ENCODE data around the gene RGS3.
A peak's percentile ranks its signal among the peaks of the same experiment; 100 is the strongest.
"Not testable (repeated sequence)": the region's sequence is repeated elsewhere in the genome, so short reads cannot be mapped to it uniquely, and the experiment has no call there.

RGS3 gene

DNA sequence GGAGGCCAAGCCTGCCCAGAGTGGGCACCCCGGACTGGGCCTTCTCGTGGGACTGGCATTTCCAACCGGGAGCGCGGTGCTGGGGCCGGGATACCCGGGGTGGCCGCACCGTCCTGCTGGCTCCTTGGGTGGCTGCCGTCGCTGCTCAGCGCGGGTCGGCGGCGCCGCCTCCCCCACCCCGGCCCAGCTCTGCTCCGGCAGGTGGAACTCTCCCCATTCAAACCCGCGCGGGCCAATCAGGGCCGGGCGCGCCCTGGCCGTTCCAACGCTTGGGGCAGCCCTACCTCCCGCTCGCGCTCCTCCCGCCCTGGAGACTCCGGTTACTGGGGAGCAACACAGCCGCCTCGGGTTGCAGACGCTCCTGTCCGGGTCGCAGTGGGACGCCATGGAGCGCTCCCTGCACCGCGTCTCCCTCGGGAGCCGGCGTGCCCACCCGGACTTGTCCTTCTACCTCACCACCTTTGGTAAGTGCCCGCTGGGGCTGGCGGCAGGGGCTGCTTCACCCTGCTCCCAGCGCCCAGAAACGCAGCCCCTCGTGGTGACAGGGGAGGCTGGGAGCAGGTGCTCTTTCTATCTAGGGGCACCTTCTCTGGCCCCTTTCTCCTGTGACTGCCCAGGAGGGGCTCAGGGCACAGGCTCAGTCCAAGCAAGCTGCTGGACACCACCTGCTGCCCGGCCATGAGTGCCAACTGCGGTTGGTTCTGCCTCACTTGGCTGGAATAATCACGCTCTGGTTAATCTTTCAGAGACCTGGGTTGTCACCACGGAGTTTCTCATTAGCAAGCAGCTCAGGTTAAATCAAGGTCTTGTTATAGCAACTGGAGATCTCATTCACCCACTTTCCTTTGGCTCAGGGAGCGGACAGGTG is at the start of gene RGS3:
RGS3 (plus strand) TSS at position 310 of the 868 bp plus-strand sequence; CDS start at position 386, 76 bp downstream.
- no peak for DNase-seq

DNA sequence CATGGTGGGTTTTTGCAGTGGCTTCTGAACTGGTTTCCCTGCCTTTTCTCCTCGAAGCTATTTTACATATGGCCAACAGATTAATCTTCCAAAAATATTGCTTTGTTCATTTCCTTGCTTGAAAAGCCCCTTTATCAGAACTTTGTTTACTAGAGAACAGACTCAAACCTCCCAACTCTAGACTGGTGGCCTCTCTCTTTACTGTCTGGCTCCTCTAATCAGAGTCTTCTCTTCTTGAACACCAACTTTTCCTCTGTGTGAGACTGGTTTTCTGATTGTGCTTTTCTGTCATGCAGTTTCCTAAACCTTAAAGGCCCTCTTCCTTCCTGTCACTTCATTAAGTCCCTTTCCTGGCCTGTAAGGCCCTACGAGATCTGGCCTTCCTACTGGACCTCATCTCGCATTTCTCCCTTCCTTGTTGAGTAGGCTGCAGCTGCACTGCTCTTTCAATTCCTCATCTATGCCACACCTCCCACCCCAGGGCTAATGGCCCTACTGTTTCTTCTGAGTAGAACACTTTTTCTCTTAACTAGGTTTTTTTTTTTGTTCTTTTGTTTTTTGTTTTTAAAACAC is 47.3 kb upstream of the RGS3 start:
- peak; percentile 95 for DNase-seq

DNA sequence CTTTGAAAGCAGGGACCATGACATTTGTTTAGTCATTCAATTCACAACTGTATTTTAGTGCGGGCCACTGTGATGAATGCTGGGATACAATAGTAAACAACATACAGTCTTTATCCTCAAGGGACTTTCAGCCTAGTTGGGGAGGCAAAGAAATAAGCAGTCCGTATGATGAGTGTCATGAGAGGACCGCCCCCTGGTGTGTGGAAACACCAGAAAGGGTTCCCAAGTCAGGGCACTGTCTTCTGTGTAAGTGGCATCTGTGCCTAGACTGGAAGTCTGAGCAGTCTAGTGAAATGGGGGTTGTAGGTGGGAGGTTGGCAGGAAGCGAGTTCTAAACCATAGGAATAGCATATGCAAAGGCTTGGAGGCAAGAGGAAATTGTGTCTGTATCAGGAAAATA is 46.2 kb upstream of the RGS3 start:
- peak; percentile 60 for DNase-seq

DNA sequence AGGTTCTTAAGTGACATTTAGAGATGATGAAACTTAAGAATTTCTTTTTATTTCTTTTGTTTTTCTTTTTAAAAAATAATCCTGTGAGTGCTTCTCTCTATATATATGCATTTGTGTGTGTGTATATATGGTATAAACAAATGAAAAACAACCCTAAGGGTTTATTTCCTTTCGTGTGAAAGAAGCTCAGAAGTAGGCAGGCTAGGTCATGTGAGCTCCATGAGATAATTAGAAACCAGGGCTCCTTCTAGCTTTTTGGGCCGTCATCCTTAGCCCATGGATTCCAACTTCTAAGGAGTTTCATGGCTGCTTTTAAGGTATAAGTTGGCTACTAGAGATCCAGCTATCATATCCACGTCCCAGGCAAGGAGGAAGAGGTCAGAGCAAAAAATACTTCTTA is 41.8 kb upstream of the RGS3 start:
- no peak for DNase-seq

DNA sequence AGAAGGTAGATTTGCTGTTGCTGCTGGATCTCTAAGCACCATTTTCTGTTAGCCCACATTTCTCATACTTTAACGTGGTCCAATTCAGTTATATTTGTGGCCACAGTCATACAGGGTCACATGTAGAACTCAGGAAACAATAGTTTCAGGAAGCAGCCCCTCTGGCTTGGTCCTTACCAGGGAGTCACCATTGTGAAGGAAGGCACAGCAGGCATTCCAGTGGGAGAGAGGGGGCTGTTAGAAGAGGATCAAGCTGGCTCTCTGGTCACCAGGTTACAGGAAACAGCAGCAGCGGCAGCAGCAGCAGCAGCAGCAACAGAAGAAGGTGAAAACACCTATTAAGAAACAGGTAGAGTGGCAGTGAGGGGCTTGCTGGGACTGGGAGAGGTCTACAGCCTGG is 38.5 kb upstream of the RGS3 start:
- no peak for DNase-seq

DNA sequence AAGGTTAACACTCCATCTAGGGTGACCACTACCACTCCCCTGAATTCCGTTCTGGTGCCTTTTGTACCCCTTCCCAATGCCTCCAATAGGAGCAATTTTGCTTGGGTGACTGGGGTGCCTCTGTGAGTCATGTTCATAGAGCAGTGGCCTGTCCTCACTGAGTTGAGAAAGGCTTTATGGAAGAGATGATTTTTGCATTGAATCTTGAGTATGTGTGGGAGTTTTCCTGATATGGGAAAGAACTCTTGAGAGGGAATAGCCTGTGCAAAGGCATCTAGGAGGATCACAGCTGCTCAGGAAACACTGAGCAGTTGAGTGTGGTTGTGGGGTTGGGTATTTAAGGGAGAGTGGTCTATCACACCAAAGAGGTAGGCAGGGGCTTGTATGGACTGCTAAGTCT is 36.8 kb upstream of the RGS3 start:
- no peak for DNase-seq

DNA sequence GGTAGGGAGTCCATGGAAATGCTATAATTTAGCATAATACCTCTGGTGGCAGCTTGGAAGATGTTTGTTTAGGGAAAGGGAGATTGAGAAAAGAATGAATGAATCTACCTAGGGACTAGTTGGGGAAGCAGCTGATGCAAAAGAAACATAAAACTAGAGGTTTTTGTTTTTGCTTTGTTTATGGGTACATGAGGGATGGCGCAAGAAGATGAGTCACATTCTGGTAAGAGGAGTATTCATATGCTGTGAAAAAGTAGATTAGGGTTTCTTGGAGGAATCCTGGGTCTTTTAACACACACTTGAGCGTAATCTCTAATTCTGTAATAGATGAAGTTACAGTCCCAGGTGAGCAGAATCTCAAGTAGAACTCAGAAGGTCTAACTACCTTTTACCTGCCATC is 35.9 kb upstream of the RGS3 start:
- DNase-seq = peak; percentile 42

DNA sequence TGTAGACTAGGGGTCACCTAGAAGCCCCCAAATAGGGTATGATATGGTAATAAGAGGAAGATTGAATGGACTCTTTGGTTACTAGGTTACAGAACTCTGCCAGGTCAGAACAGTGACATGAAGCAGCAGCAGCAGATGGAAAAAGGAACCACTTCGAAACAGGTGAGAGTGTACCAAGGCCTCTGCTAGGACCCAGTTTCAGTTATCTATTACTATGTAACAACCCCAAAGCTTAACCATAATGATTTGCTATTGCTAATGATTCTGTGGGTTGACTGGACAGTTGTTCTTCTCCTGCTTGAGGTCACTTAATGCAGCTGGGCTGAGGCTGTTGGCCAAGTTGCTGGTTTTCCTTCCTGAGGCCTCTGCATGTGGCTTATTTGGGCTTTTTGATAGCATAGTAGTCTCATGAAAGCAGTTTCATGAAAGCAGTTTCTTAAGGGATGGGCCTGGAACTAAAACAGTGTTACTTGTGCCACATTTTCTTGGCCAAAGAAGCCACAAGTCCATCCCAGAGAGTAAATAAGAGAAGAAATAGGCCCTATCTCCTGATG is 35.4 kb upstream of the RGS3 start:
- DNase-seq = peak; percentile 28

DNA sequence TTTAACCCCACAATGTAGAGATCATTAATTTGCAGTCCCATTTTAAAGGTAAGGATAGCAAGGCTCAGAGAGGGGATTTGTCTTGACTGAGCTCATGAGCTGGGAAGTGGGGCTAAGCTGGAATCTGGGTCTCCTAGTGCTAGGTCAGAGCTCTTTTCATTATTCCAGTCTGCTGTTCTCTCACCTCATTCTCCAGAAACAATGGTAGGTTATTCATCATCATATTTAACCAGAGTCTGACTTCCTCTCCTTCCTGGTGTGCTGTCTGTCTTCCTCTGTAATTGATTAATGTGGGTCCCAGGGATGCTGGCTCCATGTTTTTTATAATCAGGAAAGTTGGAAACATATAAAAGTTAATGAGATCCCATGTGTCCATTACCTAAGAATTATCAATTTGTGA is 32.3 kb upstream of the RGS3 start:
- no peak for DNase-seq

DNA sequence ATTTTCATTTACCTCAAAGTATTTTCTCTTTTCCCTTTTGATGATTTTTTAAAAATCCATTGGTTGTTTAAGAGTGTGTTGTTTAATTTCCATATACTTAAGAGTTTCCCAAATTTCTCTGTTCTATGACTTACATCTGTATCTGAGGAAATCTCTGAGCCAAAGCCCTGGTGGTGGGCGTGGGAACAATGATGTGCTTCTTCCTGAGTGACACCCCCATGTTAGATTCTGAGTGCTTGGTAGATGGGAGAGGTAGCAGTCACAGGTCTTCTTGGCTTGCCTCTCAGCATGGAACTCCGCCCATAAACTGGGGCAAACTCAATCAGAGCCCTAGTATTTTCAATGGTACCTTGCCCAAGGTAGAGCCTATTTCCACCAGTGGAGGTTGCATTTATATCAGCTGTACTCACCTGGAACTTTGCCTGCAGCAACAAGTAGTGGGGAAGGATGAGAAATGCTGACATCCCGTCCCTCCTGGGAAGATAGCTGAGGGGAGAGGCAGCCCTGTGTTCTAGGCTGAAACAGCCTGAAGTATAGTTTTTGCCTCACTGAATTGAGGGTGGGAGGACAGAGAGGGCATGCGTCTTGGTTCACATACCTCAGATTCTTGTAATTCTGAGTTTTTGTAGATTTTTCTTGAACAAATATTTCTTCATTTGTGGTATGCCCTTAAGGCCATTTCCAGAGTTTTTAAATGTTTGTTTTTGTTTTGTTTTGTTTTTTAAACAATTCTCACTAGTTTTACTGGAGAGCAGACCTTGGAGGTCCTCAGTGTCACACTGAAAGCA is 26.6 kb upstream of the RGS3 start:
- DNase-seq = no peak

DNA sequence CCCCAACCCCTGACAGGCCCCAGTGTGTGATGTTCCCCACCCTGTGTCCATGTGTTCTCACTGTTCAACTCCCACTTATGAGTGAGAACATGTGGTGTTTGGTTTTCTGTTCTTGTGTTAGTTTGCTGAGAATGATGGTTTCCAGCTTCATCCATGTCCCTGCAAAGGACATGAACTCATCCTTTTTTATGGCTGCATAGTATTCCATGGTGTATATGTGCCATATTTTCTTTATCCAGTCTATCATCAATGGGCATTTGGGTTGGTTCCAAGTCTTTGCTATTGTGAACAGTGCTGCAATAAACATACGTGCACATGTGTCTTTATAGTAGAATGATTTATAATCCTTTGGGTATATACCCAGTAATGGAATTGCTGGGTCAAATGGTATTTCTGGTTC is 25.8 kb upstream of the RGS3 start:
- not testable (repeated sequence) for DNase-seq

DNA sequence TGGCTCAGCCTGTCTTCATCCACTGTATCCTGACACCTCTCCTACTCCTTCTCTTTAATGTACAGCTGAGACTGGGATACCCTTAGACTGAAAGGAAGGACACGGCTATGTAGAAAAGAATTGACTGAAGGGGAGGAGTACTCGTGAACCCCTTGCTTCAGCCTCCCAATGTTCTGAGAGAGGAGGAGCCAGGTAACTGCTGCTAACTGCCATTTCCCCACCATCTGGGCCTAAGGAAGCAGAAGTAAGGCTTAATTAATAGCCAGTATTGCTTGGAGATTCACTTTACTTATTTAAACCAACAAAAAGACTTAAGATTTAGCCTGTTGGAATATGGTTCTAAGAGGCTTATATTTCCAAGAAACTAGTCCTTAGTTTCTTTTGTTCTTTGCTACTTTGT is 18.8 kb upstream of the RGS3 start:
- DNase-seq = no peak

DNA sequence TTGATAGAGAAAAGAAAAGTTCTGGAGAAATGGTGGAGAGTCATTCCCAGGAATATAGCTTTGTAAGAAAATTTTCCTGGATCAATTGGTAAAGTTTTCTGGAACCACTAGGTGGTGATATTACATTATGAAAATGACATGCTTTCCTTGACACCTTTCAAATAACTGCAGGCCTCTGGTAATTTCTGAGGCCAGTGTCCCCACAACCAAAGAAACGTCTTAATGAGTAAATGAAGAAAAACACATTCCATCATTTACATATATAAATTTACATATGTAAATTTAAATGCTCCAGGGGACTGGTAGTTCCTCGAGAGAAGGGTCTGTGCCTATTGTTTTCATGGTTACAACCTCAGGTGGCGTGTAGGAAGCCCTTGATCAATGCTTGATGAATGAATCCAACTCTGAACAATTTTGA is 17.2 kb upstream of the RGS3 start:
- DNase-seq = peak; percentile 5

DNA sequence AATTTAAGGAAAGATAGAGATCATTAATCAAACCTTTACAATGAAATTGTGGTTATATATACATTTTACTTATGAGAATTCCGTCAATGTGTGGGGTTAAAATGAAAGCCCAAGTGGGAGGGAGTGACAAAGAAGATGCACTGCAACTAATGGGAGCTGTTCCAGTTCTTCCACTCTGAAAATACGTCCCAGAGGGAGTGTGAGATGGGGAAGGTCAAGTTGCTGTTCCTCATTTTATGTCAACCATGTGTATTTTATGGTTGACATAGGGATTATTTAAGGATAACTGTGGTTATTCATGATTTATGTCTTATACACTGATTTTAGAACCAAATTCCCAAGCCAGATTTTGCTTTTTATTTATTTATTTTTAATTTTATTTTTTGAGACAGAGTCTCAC is 14.2 kb upstream of the RGS3 start:
- peak; percentile 46 for DNase-seq

DNA sequence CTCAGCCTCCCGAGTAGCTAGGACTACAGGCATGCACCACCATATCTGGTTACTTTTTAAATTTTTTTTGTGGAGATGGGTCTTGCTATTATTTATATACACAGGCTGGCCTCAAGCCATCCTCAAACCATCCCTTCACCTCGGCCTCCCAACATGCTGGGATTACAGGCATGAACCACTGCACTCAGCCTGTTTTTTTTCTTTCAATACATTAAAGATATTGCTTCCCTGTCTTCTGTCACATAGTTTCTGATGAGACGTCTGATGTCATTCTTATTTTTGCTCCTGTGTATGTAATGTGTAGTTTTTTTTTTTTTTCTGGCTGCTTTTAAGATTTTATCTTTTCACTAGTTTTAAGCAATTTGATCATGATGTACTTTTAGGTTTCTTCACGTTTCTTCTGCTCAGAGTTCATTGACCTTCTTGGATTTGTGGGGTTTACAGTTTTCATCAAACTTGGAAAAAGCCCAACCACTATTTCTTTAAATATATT is 11.4 kb upstream of the RGS3 start:
- DNase-seq = no peak

DNA sequence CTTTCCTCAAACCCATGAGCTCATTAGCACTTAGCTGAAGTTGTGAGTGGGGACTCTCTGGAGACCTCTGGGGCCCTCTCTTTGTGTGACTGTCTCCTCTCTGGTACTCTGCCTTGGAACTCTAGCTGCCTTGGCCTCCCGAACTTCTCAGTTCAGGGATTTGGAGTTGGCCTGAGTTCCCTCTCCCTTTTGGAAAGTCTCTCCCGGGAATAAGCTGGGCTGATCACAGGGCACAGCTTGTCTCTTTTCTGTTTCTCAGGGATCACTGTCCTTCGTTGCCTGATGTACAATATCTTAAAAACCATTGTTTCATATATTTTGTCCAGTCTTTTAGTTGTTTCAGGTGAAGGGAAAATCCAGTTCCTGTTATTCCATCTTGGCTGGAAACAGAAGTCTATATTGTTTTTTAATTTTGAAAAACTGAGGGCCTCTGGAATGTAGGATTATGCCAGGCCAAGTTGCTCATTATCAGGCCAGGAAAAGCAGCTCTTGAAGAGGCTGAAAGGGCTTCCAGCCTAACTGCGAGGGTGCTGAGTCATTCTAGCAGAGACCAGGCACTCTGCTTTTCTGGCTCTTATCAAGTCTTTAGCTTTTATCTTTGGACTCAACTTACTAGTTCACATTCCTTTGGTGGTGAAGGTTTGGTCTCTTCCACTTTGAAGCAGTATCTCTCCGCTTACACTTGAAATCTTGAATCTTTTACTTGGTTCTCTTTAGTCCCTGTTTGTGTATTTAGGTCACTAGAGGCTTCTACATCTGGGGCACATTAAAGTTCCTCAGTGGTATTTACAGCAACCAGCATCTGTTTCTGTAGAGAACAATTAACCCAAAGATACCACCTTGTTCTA is 8.4 kb upstream of the RGS3 start:
- no peak for DNase-seq

DNA sequence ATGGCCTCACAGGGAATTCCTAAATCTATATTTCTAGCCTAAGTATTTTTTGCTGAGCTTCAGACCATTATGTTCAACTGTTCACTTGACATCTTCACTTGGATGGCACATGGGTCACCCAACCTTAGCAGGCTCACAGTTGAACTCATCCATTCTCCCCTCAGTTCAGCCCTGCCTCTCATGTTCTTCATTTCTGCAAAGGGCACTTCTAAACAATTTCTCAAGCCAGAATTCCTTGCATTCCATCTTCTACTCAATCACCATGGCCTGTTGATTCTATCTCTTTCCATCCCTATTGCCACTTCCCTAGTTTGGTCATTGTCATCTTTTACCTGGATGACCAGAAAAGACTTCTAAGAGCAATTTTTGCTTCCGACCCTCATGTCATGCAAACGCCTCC is 7.3 kb upstream of the RGS3 start:
- DNase-seq = no peak

DNA sequence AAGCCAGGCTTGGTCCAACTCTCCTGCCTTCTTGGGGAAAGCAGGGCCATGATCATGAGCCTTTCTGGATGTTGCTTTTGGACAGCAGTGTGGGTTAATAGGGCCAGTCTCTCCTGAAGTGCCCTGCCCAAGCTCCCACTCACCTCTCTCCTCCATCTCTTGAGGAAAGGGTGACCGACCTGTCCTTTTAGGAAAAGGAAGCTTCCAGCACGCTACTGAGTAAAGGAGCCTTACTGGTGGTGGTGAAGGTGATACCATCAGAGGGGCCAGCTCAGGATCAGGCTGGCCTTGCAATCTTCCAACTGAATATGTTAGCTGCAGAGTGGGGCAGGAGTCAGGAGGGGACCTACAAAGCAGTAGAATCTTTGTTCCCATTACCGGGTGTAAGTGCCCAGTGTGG is 2.2 kb upstream of the RGS3 start:
- no peak for DNase-seq

DNA sequence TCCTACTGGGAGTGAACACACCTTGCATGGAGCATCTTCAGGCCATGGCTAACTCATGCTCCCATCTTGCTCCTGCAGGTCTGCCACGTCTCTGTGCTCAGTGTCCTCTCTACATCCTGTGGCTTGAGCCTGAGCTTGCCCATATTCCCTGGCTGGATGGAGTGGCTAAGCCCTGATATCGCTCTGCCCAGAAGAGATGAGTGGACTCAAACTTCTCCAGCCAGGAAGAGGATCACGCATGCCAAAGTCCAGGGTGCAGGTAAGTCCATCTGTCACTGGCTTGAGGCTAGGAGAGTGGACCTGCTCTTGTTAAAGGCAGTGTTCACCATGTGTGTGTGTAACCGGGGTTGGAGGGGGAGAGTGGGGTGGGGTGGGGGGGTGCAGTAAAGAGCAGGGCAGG is 1.6 kb upstream of the RGS3 start:
- no peak for DNase-seq

DNA sequence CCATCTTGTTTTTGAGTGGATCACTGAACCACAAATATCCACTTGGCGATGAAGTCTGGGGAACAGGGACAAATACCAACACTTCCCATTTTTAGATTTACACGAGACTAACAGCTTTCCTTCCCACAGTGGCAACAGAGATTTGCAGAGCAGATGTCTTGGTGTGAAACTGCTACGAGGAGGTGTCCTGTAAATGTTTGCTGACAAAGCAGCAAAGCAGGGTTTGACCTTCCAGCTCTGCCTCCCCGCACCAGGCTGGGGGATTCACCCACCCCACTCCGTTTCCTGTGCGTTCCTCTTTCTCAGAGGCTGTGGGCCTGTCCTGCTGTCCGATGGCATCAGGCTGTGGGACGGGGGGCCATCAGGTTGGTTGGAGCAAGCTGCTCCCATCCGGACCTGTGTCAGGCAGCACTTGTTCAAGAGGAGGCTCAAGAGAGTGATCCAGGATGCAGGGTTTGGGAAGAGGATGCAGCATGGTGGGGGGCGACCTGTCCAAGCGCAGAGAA is 693 bp upstream of the RGS3 start:
- DNase-seq = peak; percentile 16

DNA sequence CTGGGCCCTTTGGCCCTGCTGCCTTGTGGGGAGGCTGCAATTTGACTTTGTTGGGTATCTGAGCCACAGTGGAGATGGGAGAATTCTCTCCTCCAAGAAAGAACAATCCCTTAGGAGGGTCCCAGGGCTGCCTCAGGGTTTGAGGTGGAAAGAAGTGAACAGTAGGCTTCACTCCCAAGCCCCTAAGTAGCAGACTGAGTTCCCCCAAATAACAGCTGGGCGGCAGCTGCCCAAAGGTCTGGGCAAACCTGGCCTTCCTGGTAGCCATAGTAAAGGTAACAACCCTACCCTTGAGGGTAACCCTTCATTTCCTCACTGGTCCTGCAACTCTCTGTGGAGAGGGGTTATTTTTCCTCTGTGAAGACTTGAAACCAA is 746 bp downstream of the RGS3 start:
- DNase-seq = no peak

DNA sequence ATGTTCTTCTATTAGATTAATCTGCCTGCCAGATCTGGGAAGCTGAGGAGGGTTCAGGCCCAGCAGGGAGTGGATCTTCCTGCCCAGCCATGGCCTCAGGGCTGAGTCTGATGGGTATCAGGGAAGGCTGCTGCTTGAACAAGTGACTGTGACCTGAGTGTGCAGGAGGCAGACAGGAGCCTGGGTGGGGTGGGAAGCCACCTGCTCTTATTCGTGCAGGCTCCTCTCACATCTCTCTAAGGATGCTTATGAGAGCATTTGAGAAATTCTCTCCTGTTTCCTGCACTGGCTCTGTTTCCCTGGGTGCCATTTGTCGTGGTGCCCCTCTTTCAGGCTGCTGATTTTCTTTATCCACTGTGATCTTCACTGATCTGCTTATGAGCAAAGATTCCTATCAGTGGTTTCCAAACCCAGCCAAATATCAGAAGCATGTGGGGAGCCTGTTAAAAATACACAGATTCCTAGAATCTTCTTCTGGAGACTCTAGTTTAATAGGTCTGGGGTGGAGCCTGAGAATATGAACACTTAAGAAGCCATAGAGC is 2.1 kb downstream of the RGS3 start:
- DNase-seq = no peak

Data from MV-4-11 (cell line).